Neural crest cell (in vitro differentiated cells): Measurements from ENCODE around the gene SLC12A1. TPM values are rescaled to one million over a fixed set of nuclear protein-coding genes. Genes with fewer than 3 reads are reported as not detected.

Experiments
- DNase-seq: peaks from one replicate; pipeline ENCODE4 v3.0.0; 2021; ENCODE audit warnings: low read depth, mixed read lengths, low spot score
- H3K27ac Mint-ChIP-seq: one replicate; pipeline ENCODE4 v1.8.0; 2021; ENCODE audit warnings: mild to moderate bottlenecking, mixed read lengths; ENCODE audit not compliant: unreplicated experiment
- H3K27me3 Mint-ChIP-seq: 2 replicates; pipeline ENCODE4 v1.8.0; 2021; ENCODE audit warnings: low read depth, mild to moderate bottlenecking, mixed read lengths
- H3K36me3 Mint-ChIP-seq: 2 replicates; pipeline ENCODE4 v1.8.0; 2021; ENCODE audit warnings: low read depth, mild to moderate bottlenecking, mixed read lengths
- H3K4me1 Mint-ChIP-seq: 2 replicates; pipeline ENCODE4 v1.8.0; 2021; ENCODE audit warnings: mixed read lengths
- H3K4me3 Mint-ChIP-seq: one replicate; pipeline ENCODE4 v1.8.0; 2021; ENCODE audit warnings: mild to moderate bottlenecking, mixed read lengths
- H3K9me3 Mint-ChIP-seq: 2 replicates; pipeline ENCODE4 v1.8.0; 2021; ENCODE audit warnings: mixed read lengths
- total RNA-seq: library from RNA; stranded (reverse); gene quantifications from 2 replicates; pipeline ENCODE4 v1.2.1, GENCODE V29; 2021
- TF ChIP-seq, protein P1 (sequence below): fragments of 200-600 bp; sonication (generic); conservative IDR thresholded peaks from 2 replicates; pipeline ENCODE4 v1.5.0; 2021; ENCODE audit warnings: antibody characterized with exemption, mild to moderate bottlenecking

The SLC12A1 gene
- total RNA-seq, 1 donor from 2014 or later = 0.16 TPM

DNA sequence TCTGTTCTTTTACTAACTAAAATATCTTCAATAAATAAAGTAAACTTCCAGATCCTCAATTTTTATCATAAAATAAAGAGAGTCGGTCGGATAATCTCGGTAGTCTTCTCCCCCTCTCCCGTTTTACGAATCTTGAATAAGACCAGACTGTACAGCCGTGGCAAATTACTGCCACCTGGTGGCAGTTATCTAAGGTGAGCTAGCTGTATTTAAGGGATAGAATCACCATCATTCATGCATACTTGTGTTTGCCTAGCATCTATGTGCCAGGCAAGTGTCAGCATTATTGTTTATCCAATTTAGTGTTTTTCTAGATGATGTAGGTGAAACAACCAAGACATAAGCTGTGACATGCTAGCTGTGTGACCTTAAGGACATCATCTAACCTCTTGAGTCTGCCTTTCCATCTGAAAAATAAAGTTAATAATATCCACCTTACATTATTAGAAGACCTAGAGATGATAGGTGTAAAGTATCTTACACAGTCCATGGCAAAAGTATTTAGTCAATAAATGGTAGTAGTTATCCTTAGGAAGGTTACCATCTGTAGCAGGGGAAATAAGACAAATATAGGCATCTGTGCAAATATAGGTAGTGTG is 146.5 kb downstream of the SLC12A1 start:
- H3K4me3 Mint-ChIP-seq = no peak overlapping the region
- TF ChIP-seq, protein P1, sequence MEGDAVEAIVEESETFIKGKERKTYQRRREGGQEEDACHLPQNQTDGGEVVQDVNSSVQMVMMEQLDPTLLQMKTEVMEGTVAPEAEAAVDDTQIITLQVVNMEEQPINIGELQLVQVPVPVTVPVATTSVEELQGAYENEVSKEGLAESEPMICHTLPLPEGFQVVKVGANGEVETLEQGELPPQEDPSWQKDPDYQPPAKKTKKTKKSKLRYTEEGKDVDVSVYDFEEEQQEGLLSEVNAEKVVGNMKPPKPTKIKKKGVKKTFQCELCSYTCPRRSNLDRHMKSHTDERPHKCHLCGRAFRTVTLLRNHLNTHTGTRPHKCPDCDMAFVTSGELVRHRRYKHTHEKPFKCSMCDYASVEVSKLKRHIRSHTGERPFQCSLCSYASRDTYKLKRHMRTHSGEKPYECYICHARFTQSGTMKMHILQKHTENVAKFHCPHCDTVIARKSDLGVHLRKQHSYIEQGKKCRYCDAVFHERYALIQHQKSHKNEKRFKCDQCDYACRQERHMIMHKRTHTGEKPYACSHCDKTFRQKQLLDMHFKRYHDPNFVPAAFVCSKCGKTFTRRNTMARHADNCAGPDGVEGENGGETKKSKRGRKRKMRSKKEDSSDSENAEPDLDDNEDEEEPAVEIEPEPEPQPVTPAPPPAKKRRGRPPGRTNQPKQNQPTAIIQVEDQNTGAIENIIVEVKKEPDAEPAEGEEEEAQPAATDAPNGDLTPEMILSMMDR = peak; percentile 91

More for the DNA sequence above, 146.5 kb downstream of the SLC12A1 start:
- Mint-ChIP-seq H3K27ac (no peak overlapping the region), H3K9me3 (no peaks in the 10 kb centered on the region), H3K36me3 (no peaks in the 10 kb centered on the region), H3K4me1 (peaks cover 5% of the 10 kb centered on the region), H3K27me3 (no peaks in the 10 kb centered on the region)
- peak; percentile 52 for DNase-seq

Other genes starting within 250 kb of the SLC12A1 start
- 0.16 TPM in 1 of 2 replicates, not detected in the other for gene SLC24A5, start 85.3 kb upstream of the SLC12A1 start, total RNA-seq
- 110 and 111 TPM in 2 replicates for gene MYEF2, start 28.0 kb upstream of the SLC12A1 start, total RNA-seq
- gene CTXN2, start 14.6 kb upstream of the SLC12A1 start, total RNA-seq = 0.18 and 0.26 TPM in 2 replicates
- gene DUT, start 125.1 kb downstream of the SLC12A1 start, total RNA-seq = 132 and 137 TPM in 2 replicates